Calu3 (cell line): ENCODE measurements around the gene CES4A. TPM values are rescaled to one million over a fixed set of nuclear protein-coding genes. Genes with fewer than 3 reads are reported as not detected.

Experiments
- BruUV-seq: library from RNA; stranded (reverse); fragments of 400-500 nt; replicated peaks from 2 replicates; lab custom pipeline; 2021; lab: Mats Ljungman, UMichigan
- CTCF ChIA-PET: fragments of 300-600 bp; sonication (Branson Sonifier 250); formaldehyde crosslinking; loops from one replicate; lab custom pipeline; 2022; ENCODE audit warnings: antibody characterized with exemption; lab: Charles Lee
- DNase-seq: peaks from one replicate; pipeline ENCODE4 v3.0.0; 2022
- H3K27ac Mint-ChIP-seq: one replicate; pipeline ENCODE4 v1.8.0; 2022; ENCODE audit warnings: mixed read lengths; ENCODE audit not compliant: unreplicated experiment
- H3K27me3 Mint-ChIP-seq: one replicate; pipeline ENCODE4 v1.8.0; 2022; ENCODE audit warnings: mixed read lengths; ENCODE audit not compliant: unreplicated experiment
- H3K36me3 Mint-ChIP-seq: one replicate; pipeline ENCODE4 v1.8.0; 2022; ENCODE audit warnings: mild to moderate bottlenecking, moderate library complexity, mixed read lengths; ENCODE audit not compliant: insufficient read depth, unreplicated experiment
- H3K4me1 Mint-ChIP-seq: one replicate; pipeline ENCODE4 v1.8.0; 2022; ENCODE audit warnings: mild to moderate bottlenecking, low read depth, mixed read lengths; ENCODE audit not compliant: unreplicated experiment
- H3K4me3 Mint-ChIP-seq: one replicate; pipeline ENCODE4 v1.8.0; 2022; ENCODE audit warnings: mild to moderate bottlenecking, low read depth, moderate library complexity, mixed read lengths; ENCODE audit not compliant: unreplicated experiment
- H3K9me3 Mint-ChIP-seq: one replicate; pipeline ENCODE4 v1.8.0; 2022; ENCODE audit warnings: low read depth, mixed read lengths; ENCODE audit not compliant: unreplicated experiment
- CTCF ChIP-seq: fragments of 200-600 bp; IDR thresholded peaks from one replicate; pipeline ENCODE4 v1.8.0; 2022; ENCODE audit warnings: antibody characterized with exemption; ENCODE audit not compliant: unreplicated experiment
- intact Hi-C: fragments of 100-400 bp; cut with micrococcal nuclease; formaldehyde crosslinking; loops from one replicate; pipeline ENCODE4 v1.10.0; 2022; ENCODE audit not compliant: unreplicated experiment
- total RNA-seq: library from RNA; stranded (reverse); gene quantifications from 2 replicates; pipeline ENCODE4 v1.2.3, GENCODE V29; 2022

CES4A gene
- total RNA-seq, 1 experiment from 2014 or later: not detected

- Mint-ChIP-seq H3K4me1 (no peaks in the 10 kb centered on the region), H3K27ac (no peak overlapping the region), H3K36me3 (no peaks in the 10 kb centered on the region), H3K27me3 (peaks cover 22% of the 10 kb centered on the region), H3K4me3 (no peak overlapping the region), H3K9me3 (no peaks in the 10 kb centered on the region)
- CTCF ChIA-PET: interaction anchor here (0.7 kb wide), 1 partner anchor 31 kb away, joined by 3 read pairs; no protein-coding TSS in a partner anchor
- BruUV-seq: no TSS peak
- DNase-seq: no peak
- no peak for TF ChIP-seq CTCF
- intact Hi-C loops: no loop called here
Measured at GRCh38 chr16:66996324-66996982, 8.1 kb downstream of the CES4A start.

- Mint-ChIP-seq H3K4me3 (no peak overlapping the region), H3K36me3 (no peaks in the 10 kb centered on the region), H3K27ac (no peak overlapping the region), H3K4me1 (no peaks in the 10 kb centered on the region), H3K27me3 (peaks cover 22% of the 10 kb centered on the region), H3K9me3 (no peaks in the 10 kb centered on the region)
- no TSS peak for BruUV-seq
- intact Hi-C loops: no loop called here
- CTCF ChIA-PET: interaction anchor here (0.5 kb wide), 1 partner anchor 25 kb away, joined by 6 read pairs; no protein-coding TSS in a partner anchor
- no peak for TF ChIP-seq CTCF
- no peak for DNase-seq
Measured at GRCh38 chr16:66996983-66997358, 8.6 kb downstream of the CES4A start.

- no peak for DNase-seq
- Mint-ChIP-seq H3K27ac (no peak overlapping the region), H3K36me3 (no peaks in the 10 kb centered on the region), H3K27me3 (peaks cover 49% of the 10 kb centered on the region), H3K4me1 (no peaks in the 10 kb centered on the region), H3K9me3 (no peaks in the 10 kb centered on the region), H3K4me3 (no peak overlapping the region)
- no peak for TF ChIP-seq CTCF
- BruUV-seq: no TSS peak
- intact Hi-C loops: no loop called here
- CTCF ChIA-PET: no interaction called here
Measured at GRCh38 chr16:67000384-67001351, 12.3 kb downstream of the CES4A start.

GRCh38 chr16:67001726-67002125 lies 13.3 kb downstream of the CES4A start:
- Mint-ChIP-seq H3K27ac (no peak overlapping the region), H3K27me3 (peaks cover 59% of the 10 kb centered on the region), H3K36me3 (no peaks in the 10 kb centered on the region), H3K4me1 (no peaks in the 10 kb centered on the region), H3K4me3 (no peak overlapping the region), H3K9me3 (no peaks in the 10 kb centered on the region)
- BruUV-seq: no TSS peak
- intact Hi-C loops: no loop called here
- DNase-seq: no peak
- TF ChIP-seq CTCF: no peak
- CTCF ChIA-PET: no interaction called here
